GM18951 (cell line): ENCODE results near the gene RUSF1.

Experiments
- POLR2A ChIP-seq: IDR thresholded peaks from 4 replicates; pipeline ENCODE4 v1.6.1; 2011; ENCODE audit warnings: mild to moderate bottlenecking; ENCODE audit not compliant: insufficient read length, insufficient read depth; ENCODE audit errors: extremely low read depth
- in situ Hi-C: fragments of 300-500 bp; cut with MboI; formaldehyde crosslinking; loops from one replicate; pipeline ENCODE4 v1.12.0; 2022; ENCODE audit warnings: low sequenced_read_pairs, mixed read lengths, inconsistent platforms; ENCODE audit not compliant: unreplicated experiment

The RUSF1 gene

GRCh38 chr16:31458073-31458843 lies 49.9 kb downstream of the RUSF1 start:
- TF ChIP-seq POLR2A: peak; percentile 33
- in situ Hi-C loops: loop anchor here (25.0 kb wide), 1 partner anchor 404 kb away; the partner anchor contains the start of gene ZNF267

DNA sequence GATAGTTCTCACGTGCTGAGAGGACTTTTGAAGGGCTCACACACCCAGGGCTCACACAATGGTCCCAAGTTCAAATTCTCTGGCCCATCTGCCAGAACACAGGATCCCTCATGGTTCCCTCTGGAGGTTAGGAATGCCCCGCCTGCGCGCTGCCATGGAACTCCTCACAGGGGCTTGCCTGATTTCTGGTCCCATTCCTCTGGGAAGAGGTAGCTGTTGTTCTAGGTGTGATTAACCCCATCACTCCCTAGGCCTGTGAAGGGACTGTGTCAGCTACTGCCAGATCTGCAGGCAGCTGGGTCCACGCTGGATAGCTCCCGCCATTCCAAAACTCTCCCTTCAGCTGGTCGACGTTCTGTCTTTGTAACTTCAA lies 51.2 kb downstream of the RUSF1 start:
- in situ Hi-C loops: loop anchor here (25.0 kb wide), 1 partner anchor 405 kb away; the partner anchor contains the start of gene ZNF267
- TF ChIP-seq POLR2A: no peak

DNA sequence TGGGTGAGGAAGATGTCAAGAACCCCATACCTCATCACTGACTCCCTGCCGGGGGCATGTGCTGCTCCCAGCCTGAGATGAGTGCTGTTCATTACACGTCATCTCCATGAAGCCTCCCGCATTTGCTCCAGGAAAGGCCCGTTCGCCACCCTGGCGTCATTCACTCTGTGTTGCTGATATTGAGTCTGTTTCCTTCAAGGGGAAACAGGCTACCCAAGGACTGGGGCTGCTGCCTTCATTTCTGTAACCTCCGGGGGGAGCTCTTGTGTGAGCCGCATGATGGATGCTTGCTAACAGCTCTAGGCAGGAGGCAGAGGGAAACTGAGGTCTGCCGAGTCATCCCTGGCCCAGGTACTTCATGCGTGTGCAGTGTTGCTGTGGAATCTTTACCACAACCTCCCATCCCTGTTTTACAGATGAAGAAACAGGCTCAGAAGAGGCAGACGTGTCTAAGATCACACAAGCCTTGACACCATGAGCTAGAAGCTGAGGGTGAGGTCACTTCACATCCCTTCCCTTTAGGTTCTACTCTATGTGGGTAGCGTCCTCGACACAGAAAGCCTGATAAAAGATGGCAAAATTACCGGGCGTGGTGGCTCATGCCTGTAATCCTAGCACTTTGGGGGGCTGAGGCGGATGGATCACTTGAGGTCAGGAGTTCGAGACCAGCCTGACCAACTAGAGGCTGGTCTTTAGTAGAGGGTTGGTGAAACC lies 52.4 kb downstream of the RUSF1 start:
- in situ Hi-C loops: loop anchor here (25.0 kb wide), 1 partner anchor 407 kb away; the partner anchor contains the start of gene ZNF267
- no peak for TF ChIP-seq POLR2A

- no peak for TF ChIP-seq POLR2A
- in situ Hi-C loops: loop anchor here (25.0 kb wide), 1 partner anchor 409 kb away; the partner anchor contains the start of gene ZNF267
Measured at GRCh38 chr16:31453255-31454204, 54.7 kb downstream of the RUSF1 start.

GRCh38 chr16:31452631-31453106 lies 55.5 kb downstream of the RUSF1 start:
- in situ Hi-C loops: loop anchor here (25.0 kb wide), 1 partner anchor 410 kb away; the partner anchor contains the start of gene ZNF267
- no peak for TF ChIP-seq POLR2A

GRCh38 chr16:31451681-31452351 lies 56.4 kb downstream of the RUSF1 start:
- in situ Hi-C loops: loop anchor here (25.0 kb wide), 1 partner anchor 410 kb away; the partner anchor contains the start of gene ZNF267
- peak; percentile 14 for TF ChIP-seq POLR2A

- TF ChIP-seq POLR2A: no peak
- in situ Hi-C loops: loop anchor here (25.0 kb wide), 1 partner anchor 411 kb away; the partner anchor contains the start of gene ZNF267
Measured at GRCh38 chr16:31451201-31451600, 57.0 kb downstream of the RUSF1 start.

GRCh38 chr16:31445931-31446330 lies 62.3 kb downstream of the RUSF1 start:
- in situ Hi-C loops: loop anchor here (25.0 kb wide), 1 partner anchor 459 kb away; the partner anchor contains the start of gene HSD3B7

DNA sequence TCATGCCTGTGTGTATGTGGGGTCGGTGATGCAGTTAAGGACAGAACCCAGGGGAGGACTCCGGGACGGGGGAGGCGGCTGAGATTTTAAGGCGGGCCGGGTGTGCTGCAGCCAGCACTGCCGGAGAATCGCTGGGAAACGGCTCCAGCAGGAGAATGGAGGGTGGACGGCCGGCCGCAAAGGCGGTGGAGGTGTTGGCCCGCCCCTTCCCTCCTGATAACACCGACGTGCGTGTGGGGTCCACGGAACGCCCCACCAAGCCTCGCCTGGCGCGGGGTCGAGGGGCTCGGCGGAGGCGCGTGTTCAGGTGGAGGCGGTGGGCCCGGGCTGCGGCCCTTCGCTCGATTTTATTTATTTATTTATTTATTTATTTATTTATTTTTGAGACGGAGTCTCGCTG lies 66.2 kb downstream of the RUSF1 start:
- in situ Hi-C loops: loop anchor here (25.0 kb wide), 1 partner anchor 455 kb away; the partner anchor contains the start of gene HSD3B7
- no peak for TF ChIP-seq POLR2A

GRCh38 chr16:31440516-31441184 lies 67.5 kb downstream of the RUSF1 start:
- in situ Hi-C loops: loop anchor here (25.0 kb wide), 1 partner anchor 453 kb away; the partner anchor contains the start of gene HSD3B7
- TF ChIP-seq POLR2A: no peak

DNA sequence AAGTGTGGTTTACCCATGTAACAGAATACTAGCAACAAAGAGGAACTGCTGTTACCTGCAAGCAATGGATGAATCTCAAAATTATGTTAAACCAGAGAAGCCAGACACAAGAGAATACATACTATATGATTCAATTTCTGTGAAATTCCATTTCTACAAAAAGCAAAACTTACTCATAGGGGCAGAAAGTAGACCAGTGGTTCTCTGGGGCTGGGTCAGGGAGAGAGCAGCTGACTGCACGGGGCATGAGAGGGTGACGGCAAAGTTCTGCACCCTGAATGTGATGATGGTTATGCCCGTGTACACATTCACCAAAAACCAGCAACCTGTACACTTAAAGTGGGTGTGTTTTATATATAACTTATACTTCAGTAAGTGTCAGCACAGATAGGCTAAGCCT lies 68.7 kb downstream of the RUSF1 start:
- TF ChIP-seq POLR2A: no peak
- in situ Hi-C loops: loop anchor here (25.0 kb wide), 1 partner anchor 452 kb away; the partner anchor contains the start of gene HSD3B7
